ENCODE data around the gene UBAC2.
A peak's percentile ranks its signal among the peaks of the same experiment; 100 is the strongest.

Gene UBAC2

GRCh38 chr13:99275093-99275469 is 74.4 kb downstream of the UBAC2 start:
- H3K4me3 ChIP-seq (replicated peaks in 1 of 2; ENCODE audit: low read depth in 2 of 2, low read length in 2 of 2): no peak overlapping the region
- peak; percentile 37 to 70 for DNase-seq (ENCODE audit: low read depth in 2 of 2)
- no peak for TF ChIP-seq CTCF (IDR thresholded peaks at IDR 0.05; ENCODE audit: low read depth, low read length)

- TF ChIP-seq CTCF (IDR thresholded peaks at IDR 0.05; ENCODE audit: low read depth, low read length): no peak
- H3K4me3 ChIP-seq (replicated peaks in 1 of 2; ENCODE audit: low read depth in 2 of 2, low read length in 2 of 2): no peak overlapping the region
- DNase-seq (ENCODE audit: low read depth in 2 of 2): no peak
Observed at GRCh38 chr13:99276706-99277105, 76.1 kb downstream of the UBAC2 start.

GRCh38 chr13:99277629-99278028 is 77.0 kb downstream of the UBAC2 start:
- no peak overlapping the region for H3K4me3 ChIP-seq (replicated peaks in 1 of 2; ENCODE audit: low read depth in 2 of 2, low read length in 2 of 2)
- no peak for TF ChIP-seq CTCF (IDR thresholded peaks at IDR 0.05; ENCODE audit: low read depth, low read length)
- DNase-seq (ENCODE audit: low read depth in 2 of 2): no peak

GRCh38 chr13:99278200-99278599 is 77.5 kb downstream of the UBAC2 start:
- no peak for DNase-seq (ENCODE audit: low read depth in 2 of 2)
- H3K4me3 ChIP-seq (replicated peaks in 1 of 2; ENCODE audit: low read depth in 2 of 2, low read length in 2 of 2): no peak overlapping the region
- TF ChIP-seq CTCF (IDR thresholded peaks at IDR 0.05; ENCODE audit: low read depth, low read length): no peak

GRCh38 chr13:99278843-99279242 is 78.2 kb downstream of the UBAC2 start:
- H3K4me3 ChIP-seq (replicated peaks in 1 of 2; ENCODE audit: low read depth in 2 of 2, low read length in 2 of 2): no peak overlapping the region
- TF ChIP-seq CTCF (IDR thresholded peaks at IDR 0.05; ENCODE audit: low read depth, low read length): no peak
- DNase-seq (ENCODE audit: low read depth in 2 of 2): no peak

DNA sequence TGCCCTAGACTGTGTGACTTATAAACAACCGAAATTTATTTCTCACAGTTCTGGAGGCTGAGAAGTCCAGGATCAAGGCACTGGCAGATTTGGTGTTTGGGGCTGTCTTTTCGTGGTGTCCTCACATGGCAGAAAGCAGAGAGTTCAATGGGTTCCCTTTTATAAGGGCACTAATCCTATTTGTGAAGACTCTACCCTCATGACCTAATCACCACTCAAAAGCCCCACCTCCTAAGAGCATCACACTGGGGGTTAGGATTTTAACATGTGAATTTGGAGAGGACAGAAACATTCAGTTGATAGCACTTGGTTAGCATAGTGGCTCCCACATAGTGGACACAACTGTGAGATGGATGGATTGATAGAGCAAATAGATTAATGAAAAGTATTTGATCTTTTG is 79.0 kb downstream of the UBAC2 start:
- no peak for DNase-seq (ENCODE audit: low read depth in 2 of 2)
- TF ChIP-seq CTCF (IDR thresholded peaks at IDR 0.05; ENCODE audit: low read depth, low read length): no peak
- no peak overlapping the region for H3K4me3 ChIP-seq (replicated peaks in 1 of 2; ENCODE audit: low read depth in 2 of 2, low read length in 2 of 2)

DNA sequence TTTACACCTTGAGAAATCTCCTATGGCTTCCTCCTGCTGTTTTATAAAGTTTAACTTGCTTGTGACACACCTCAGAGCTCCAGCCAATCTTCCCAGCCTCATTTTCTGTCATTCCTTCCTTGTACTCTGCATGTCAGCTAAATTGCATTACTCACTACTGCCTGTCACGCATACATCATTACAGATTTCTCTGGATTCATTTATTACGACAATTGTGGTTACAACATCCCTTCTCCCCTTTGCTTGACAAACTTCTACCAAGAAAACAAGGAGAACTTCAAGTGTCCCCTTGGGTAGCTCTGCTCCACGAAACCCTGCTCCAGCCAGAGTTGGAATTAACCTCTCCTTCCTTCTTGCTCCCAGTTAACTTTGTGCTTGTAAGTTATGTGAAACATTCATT is 79.5 kb downstream of the UBAC2 start:
- no peak overlapping the region for H3K4me3 ChIP-seq (replicated peaks in 1 of 2; ENCODE audit: low read depth in 2 of 2, low read length in 2 of 2)
- peak; percentile 8 to 49 for DNase-seq (ENCODE audit: low read depth in 2 of 2)
- no peak for TF ChIP-seq CTCF (IDR thresholded peaks at IDR 0.05; ENCODE audit: low read depth, low read length)

Data from cardiac fibroblast (primary cell).